ENCODE measurements around the gene SPSB1.

Gene SPSB1

DNA sequence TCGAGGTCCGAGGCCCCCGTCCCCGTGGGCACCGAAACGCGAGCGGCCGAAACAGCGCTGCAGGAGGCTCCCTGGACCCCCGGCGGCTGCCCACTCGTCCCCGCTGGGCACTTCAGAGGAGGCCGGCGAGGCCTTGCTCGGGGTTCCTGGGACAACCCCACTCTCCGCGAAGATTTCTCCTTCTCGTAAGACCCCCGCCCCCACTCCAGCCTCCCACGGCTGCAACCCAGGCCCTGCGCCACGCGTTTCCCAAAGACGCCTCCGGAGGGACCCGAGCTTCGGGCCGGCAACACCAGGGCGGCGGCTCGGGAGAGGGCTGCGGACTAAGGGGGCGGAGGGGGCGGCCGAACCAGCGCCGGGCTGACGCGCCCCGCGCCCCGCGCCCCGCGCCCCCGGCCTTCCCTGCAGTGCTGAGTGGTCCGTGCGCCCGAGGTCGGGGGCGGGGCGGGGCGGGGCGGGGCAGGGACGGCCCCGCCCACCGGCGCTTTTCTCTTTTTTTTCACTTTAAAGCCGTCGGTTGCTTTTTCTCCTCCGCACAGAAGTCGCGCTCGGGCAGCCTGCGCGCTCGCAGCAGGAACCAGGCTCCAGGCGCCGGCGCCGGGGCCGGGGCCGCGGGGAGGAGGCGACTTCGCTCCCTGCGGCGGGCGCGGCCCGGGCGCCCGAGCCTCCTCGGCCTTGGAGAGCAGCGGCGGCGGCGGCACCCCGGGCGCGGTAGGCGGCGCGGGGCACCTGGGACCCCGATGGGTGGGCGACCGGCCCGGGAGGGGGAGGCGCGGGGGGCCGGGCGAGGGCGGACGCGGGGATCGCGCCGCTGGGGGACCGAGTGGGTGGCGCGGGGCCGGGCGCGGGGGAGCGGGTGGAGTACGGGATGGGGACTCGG, at the start of gene SPSB1:
TSS of gene SPSB1 (plus strand) at position 534 of the 880 bp plus-strand sequence. CDS start 62,998 bp downstream, outside the sequence.
- in situ Hi-C loops (cut with MboI; ENCODE audit: low sequenced_read_pairs): no loop called here

DNA sequence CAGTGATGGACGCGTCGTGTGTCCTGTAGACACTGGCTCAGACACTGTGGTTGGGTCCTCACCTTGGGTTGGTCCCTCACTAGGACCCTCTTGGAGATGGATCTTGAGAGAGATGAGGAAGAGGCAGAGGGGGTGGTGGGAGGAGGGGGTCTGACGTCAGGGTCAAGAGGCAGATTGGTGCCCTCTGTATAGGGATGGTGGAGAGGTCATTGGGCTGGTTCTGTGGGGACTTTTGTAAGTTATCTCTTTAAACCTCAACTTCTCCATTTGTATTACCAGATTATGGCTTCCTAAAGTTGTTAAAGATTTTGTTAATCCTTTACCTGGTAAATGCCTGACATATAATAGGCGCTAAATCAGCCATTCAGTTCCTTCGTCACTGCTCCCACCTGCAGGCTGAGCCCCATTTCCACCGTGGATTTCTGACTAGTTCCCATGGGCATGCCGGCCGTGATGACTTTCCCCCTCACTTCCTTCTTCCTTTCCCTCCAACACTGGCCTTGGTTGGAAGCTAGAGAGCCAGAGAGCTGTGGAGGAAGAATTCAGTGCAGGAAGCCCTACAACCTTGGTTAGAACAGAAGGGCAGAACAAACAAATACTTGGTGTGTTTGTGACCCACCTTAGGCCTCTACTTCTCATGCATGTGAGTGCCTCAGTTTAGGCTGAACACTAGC, 49.5 kb upstream of the SPSB1 start:
- in situ Hi-C loops (cut with MboI; ENCODE audit: low sequenced_read_pairs): no loop called here

DNA sequence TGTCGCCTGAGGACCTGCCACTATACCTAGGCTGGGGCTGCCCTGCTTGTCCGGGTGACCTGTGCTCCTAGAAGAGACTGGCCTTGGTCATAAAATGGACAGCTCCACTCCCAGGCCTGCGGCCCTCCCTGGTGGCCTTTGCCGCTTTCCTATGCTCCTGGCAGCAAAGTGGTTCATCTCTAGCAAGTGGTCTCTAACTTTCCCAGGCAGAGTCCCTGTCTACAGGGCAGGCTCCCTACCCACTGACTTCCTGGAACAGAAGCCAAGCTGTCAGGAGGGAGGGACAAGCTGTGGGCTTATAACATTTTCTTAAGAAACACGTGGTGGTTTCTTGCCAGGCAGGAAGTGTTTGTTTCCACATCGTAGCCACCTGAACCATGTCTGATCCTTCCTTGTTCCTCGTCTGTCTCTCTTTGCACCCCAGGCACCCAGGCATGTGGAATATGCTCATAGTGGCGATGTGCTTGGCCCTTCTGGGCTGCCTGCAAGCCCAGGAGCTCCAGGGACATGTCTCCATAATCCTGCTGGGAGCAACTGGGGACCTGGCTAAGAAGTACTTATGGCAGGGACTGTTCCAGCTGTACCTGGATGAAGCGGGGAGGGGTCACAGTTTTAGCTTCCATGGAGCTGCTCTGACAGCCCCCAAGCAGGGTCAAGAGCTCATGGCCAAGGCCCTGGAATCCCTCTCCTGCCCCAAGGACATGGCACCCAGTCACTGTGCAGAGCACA, 48.0 kb upstream of the SPSB1 start:
- in situ Hi-C loops (cut with MboI; ENCODE audit: low sequenced_read_pairs): no loop called here

DNA sequence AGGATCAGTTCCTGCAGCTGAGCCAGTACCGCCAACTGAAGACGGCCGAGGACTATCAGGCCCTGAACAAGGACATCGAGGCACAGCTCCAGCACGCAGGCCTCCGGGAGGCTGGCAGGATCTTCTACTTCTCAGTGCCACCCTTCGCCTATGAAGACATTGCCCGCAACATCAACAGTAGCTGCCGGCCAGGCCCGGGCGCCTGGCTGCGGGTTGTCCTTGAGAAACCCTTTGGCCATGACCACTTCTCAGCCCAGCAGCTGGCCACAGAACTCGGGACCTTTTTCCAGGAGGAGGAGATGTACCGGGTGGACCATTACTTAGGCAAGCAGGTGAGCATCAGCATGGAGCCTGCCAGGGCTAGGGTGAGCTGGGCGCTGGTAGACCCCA, 47.5 kb upstream of the SPSB1 start:
- in situ Hi-C loops (cut with MboI; ENCODE audit: low sequenced_read_pairs): no loop called here

DNA sequence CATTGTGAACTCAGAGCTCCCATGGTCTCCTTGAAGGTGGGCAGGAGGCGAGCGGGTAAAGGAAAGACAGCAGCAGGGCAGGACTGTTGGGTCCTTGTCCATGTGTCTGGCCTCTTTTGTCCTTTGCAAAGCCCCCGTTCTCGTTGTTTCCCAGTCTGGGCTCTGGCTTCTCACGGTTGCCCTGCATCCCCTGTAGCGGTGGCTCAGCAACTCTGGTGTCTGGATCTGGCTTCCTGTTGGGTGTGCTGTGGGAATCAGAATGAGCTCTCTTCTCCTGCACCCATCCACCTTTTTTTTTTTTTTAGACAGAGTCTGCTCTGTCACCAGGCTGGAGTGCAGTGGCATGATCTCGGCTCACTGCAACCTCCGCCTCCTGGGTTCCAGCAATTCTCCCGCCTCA, 47.0 kb upstream of the SPSB1 start:
- in situ Hi-C loops (cut with MboI; ENCODE audit: low sequenced_read_pairs): no loop called here

DNA sequence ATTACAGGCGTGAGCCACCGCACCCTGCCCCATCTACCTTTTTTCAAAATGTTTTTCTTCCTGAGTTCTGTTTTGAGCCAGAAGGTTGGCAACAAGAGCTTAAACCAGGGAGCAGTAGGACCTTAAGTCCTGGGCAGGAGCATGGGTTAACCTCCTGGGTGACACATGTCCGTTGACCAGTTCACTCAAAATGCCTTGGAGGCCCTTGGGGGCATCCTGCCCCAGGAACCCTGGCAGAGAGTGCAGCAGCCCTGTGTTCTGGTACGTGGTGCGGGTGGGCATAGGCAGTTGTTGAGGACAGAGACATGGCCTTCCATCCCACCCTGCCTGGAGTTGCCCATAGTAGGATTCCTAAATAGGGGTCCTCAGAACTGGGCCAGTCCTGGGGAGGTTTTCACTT, 46.5 kb upstream of the SPSB1 start:
- in situ Hi-C loops (cut with MboI; ENCODE audit: low sequenced_read_pairs): no loop called here

DNA sequence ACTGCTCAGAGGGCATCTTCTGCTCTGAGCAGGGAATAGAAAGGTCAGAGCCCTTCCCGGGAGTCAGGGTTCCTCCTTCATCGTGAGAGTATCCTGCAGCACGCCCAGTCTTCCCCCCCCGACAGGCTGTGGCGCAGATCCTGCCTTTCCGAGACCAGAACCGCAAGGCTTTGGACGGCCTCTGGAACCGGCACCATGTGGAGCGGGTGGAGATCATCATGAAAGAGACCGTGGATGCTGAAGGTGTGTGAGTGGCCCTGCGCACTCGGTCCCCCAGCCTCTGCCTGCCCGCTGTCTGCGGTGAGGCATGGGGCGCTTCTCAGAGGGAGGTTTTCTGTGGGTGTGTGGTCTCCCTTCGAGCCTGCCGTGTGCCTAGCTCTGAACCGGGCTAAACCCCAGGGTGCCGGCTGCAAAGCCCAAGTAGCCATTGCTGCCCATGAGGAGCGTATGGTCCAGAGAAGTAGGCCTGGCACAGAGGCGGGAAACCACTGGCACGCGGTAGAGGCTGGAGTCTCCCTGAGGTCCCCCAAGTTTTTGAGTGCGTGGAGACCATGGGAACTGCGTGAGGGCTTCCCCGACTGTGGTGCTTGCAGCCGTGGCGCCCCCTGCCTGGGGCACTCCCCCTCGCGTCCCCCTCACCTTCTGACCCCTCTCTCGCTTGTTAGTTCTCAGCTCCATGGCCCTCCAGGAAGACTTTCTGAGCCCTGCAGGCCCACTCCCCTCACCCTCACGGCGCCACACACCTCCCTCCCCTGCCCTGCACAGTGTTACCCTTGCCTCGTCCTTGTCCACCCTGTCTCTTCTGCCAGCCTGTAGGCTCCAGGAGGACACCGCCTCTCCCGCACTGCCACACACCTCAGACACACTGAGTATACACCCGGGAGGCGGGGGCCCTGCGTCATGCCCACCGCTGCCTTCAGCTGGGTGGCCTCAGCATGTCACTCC, 45.6 kb upstream of the SPSB1 start:
- in situ Hi-C loops (cut with MboI; ENCODE audit: low sequenced_read_pairs): no loop called here

DNA sequence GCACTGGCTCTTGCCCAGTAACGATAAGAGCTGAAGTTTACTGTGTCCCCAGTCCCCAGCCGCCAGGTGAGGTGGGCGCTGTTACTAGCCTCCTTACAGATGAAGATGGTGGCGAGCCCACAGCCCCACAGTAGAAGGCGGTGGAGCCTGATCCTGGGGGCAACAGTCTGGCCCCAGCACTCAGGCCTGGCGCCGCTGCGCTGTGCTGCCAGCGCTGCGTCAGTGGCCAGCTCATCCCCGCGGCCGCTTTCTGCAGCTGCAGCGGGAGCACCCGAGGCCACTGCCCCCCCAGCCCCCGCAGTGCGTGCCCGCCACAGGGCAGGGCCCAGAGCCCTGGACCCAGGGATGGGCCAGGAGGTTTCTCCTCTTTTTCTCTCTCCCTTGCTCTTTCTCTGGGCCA, 44.8 kb upstream of the SPSB1 start:
- in situ Hi-C loops (cut with MboI; ENCODE audit: low sequenced_read_pairs): no loop called here

DNA sequence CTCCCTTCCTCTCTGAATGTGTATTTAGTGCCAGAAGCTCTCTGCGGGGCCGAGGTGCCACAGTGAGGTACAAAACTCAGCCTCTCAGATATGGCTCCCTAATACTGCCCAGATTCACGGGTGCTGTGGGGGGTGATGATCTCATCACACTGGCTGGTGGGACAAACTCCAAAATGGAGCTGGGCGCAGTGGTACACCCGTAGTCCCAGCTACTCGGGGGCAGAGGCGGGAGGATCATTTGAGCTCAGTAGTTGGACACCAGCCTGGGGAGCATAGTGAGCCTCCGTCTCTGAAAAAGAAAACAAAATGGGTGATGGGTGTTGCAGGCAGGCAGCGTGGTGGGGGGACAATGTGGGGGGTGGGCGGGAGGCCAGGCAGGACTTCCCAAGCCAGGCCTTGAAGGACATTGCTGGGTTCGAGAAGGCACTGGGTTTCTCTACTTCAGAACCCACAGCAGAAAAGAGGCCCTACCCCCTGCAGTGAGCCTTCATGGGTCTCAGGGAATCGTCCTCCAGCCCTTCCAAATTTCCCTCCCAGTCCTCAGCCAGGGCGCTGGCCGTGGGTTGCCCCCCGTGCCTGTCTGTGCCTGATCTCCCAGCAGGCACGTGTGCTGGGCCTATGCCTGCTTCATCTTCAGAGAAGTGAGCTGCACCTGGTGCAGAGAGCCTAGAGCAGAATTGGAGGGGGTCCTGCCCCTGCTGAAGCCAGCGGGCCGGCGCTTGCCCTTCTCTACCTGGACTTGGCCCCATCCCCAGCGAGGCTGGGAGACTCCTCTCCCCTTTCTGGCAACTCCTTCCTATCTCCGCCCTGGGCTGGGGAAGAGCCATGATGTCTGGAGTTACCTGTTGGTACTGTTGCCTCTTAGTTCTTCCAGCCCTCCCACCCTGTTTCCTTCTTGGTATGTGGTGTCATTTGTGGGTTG, 44.1 kb upstream of the SPSB1 start:
- in situ Hi-C loops (cut with MboI; ENCODE audit: low sequenced_read_pairs): no loop called here

DNA sequence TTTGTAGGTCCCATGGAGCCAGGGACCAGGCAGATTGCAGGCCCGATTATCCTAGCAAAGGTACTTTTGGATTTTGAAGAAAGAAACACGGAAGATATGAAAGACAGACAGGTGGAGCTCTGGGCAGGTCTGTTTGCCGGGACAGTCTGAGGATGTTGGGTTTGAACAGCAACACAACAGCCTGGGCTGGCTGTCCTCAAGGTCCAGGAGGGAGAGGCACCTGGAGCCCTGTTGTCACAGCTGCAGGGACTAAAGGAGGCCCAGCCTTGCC, 43.5 kb upstream of the SPSB1 start:
- in situ Hi-C loops (cut with MboI; ENCODE audit: low sequenced_read_pairs): no loop called here

DNA sequence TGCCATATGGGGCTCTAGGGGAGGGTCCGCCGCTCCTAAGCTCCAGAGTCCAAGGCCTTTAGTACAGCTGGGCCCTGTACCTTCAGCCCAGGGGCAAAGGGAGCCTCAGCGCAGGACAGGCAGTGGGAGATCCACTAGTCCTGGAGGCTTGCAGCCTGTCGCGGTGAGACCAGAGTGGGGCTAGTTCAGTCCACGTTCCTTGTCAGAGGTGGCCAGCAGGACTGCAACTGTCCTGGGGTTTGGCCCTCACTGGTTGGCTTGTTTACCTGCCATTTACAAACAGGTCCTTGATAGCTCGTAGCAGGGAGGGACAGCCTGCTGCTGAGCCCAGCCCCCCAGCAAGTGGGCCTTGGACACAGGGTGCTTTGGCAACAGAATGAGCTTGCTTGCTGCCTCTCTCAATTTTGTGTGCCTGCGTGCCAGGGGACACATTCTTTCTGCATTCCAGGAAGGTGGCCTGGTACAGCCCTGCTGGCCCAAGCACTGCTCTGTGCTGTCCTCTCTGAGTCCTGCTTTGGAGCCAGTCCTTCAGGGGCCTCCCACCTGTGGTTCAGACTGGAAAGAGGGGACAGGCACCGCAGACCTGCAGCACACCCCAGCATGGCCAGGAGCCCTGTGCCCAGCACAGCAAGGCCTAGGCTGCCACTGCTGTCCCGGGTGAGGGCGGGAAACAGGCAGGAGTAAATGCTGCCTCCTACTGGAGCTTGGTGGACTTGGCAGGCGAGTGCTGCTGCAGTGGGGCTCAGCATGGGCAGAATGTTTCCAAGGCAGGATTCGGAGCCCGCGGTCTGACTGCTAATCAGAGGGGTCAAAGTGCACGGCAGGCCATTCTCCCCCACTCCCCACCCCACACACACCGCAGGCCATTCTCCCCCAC, 42.9 kb upstream of the SPSB1 start:
- in situ Hi-C loops (cut with MboI; ENCODE audit: low sequenced_read_pairs): loop anchor here (25.0 kb wide), 1 partner anchor 213 kb away; no protein-coding TSS in a partner anchor

DNA sequence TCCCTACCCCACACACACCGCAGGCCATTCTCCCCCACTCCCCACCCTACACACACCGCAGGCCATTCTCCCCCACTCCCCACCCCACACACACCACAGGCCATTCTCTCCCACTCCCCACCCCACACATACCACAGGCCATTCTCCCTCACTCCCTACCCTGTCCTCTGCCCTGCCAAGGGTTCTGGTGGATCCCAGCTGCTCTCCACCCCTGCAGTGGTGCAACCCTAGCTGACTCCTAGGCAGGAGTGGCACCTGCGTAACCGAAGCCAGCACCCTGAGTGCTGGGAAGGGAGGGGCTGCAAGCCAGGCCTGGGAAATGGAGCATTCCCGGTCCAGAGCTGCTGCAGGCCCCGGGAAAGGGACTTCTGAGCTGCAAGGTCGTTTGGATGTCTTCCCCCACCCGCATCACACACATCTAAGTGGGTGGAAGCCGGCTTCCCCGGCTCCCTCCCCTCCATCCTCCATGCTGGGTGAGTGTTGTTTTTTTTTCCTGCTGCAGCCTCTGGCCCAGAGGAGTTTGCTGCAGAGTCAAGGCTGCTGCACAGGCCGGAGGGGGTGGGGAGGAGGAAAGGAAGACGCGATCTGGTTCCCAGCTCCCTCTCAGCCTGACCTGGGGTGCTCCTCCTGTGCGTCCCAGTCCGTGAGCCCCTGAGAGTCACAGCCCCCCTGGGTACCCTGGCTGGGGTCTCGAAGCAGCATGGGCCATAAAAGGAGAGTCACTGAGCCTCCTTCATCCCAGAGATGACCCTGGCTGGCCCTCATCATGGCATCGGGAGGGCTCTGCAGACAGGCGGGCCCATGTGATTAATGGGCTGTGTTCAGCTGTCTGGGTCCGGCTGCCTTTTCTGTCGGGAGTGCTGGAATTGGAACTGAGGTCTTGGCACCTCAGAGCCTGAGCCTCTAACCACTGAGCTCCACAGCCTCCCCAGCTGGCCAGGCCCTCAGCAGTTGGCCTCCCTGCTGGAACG, 42.0 kb upstream of the SPSB1 start:
- in situ Hi-C loops (cut with MboI; ENCODE audit: low sequenced_read_pairs): loop anchor here (25.0 kb wide), 1 partner anchor 212 kb away; no protein-coding TSS in a partner anchor

DNA sequence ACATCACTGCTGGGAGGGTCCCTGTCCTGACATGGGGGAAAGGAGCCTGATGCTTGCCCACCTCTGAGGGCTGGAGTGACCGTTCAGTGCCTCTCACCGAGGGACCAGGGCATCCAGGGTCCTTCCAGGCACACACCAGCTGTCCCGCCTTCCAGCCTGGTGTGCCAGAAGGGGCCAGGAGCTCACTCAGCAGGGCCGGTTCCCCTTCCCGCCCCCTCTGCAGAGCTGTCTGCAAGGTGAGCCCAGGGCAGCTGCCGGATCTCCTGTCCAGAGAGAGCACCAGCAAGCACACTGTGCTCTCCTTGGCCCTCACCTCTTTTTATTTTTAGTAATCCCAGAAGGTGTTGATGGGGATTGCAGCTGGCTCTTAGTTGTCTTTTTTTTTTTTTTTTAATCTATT, 41.2 kb upstream of the SPSB1 start:
- in situ Hi-C loops (cut with MboI; ENCODE audit: low sequenced_read_pairs): loop anchor here (25.0 kb wide), 1 partner anchor 211 kb away; no protein-coding TSS in a partner anchor

DNA sequence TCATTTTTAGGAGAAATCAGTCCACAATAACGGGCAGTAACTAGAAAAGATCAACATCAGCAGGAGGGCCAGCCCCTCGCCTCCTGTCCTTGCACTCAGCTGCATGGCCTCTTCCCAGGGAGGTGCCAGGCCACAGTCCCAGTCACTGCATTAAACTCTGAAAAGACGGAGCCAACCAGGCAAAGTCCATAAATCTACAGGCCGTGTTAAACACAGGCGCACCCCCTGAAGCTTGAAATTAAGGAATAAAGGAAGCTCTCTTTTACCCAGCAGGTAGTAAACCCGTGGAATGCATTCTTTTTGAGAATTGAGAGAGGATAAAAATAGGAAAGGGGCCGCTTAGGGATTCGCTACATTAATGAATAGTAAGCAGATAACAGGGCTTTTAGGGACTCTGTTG, 39.7 kb upstream of the SPSB1 start:
- in situ Hi-C loops (cut with MboI; ENCODE audit: low sequenced_read_pairs): loop anchor here (25.0 kb wide), 1 partner anchor 209 kb away; no protein-coding TSS in a partner anchor

DNA sequence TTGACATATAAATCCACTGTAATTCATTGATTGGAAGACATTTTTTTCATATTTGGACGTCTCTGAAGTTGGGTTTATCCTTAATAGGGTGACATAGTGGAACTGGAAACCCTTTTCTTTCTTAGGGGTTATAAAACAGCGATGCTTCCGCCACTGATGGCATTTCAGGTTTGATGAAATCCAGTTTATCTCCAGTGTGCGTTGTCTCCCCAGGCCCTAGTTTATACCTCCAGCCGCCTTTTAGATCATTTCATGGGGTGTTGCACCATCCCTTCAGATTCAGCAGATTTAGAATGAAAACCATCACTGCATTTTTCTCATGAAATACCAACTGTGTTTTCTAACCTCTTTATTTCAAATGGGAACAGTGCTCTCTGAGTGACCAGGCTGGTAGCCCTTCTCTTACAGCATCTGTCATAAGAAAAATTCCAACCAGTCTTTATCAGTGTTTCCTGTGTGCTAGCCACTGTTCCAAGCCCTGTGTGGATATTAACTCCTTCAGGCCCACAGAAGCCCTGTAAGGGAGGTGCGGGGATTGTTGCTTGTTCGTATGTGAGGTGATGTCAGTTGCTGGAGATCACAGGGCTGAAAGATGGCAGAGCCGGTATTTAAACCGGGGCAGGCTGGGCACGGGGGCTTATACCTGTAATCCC, 39.1 kb upstream of the SPSB1 start:
- in situ Hi-C loops (cut with MboI; ENCODE audit: low sequenced_read_pairs): loop anchor here (25.0 kb wide), 1 partner anchor 209 kb away; no protein-coding TSS in a partner anchor

DNA sequence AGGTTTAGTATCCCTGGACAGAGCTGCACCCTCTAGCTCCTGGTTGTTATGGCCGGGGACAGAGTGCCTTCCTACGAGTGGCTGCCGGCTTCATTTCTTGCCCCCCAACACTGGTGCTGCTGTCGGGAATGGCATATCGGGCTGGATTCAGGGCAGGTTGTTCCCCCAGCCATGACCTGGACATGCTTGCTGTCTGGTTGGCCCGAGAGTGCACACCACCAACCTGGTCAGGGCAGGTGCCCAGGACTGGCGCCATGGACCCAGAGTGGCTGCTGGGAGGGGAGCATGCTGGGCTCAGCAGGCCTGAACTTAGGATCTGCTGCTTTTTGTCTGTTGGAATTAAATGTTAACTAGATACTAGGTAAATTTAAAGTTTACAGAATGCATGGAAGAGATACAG, 36.4 kb upstream of the SPSB1 start:
- in situ Hi-C loops (cut with MboI; ENCODE audit: low sequenced_read_pairs): loop anchor here (25.0 kb wide), 1 partner anchor 206 kb away; no protein-coding TSS in a partner anchor

DNA sequence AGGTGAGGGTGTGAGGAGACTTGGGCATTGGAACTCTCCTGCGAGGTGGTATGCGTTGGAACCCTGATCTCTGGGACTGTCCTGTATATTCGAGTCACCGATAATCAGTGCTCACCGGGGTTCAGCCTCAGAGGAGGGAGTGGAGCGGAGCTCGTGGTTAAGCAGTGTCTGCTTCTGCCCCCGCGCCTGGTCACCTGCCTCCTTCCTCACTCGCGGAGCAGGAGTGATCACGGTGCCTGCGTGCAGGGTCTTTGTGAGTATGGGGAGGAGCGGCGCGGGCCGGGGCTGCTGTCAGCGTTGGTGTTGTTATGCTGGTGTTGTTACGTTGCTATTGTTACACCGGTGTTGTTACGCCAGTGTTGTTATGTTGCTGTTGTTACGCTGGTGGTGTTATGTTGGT, 34.8 kb upstream of the SPSB1 start:
- in situ Hi-C loops (cut with MboI; ENCODE audit: low sequenced_read_pairs): loop anchor here (25.0 kb wide), 1 partner anchor 204 kb away; no protein-coding TSS in a partner anchor

All from HL-60/S4 treated with phorbol 12-myristate 13-acetate at 8.2 ng/mL for 4 days and 3 days (cell line).